WTC11 (cell line): ENCODE measurements around the gene CAMK2D. TPM values are rescaled to one million over a fixed set of nuclear protein-coding genes. Genes with fewer than 3 reads are reported as not detected.

Experiments used
- ATAC-seq: fragments of 200-7000 bp; cut with Tn5 transposase; 2 replicates; pipeline ENCODE4 v1.10.0; 2021; ENCODE audit warnings: mild to moderate bottlenecking, moderate library complexity
- CTCF ChIA-PET: fragments of 300-600 bp; sonication (Branson Sonifier 250); formaldehyde crosslinking; loops from one replicate; lab custom pipeline; 2021; ENCODE audit warnings: antibody characterized with exemption; lab: Charles Lee
- POLR2A ChIA-PET: fragments of 350-600 bp; sonication (Branson Sonifier 250); formaldehyde crosslinking; loops from one replicate; lab custom pipeline; 2021; ENCODE audit warnings: antibody characterized with exemption; lab: Charles Lee
- DNase-seq: peaks from one replicate; pipeline ENCODE4 v3.0.0; 2021; ENCODE audit warnings: low spot score
- H3K27ac Mint-ChIP-seq: 2 replicates; pipeline ENCODE4 v1.8.0; 2021; ENCODE audit warnings: mixed read lengths
- H3K27me3 Mint-ChIP-seq: 2 replicates; pipeline ENCODE4 v1.8.0; 2021; ENCODE audit warnings: low read depth, mild to moderate bottlenecking, moderate library complexity, mixed read lengths
- H3K36me3 Mint-ChIP-seq: 2 replicates; pipeline ENCODE4 v1.8.0; 2021; ENCODE audit warnings: mixed read lengths
- H3K4me1 Mint-ChIP-seq: 2 replicates; pipeline ENCODE4 v1.8.0; 2022; ENCODE audit warnings: mixed read lengths
- H3K4me3 Mint-ChIP-seq: 2 replicates; pipeline ENCODE4 v1.8.0; 2021; ENCODE audit warnings: mild to moderate bottlenecking, moderate library complexity, mixed read lengths
- H3K9me3 Mint-ChIP-seq: 2 replicates; pipeline ENCODE4 v1.8.0; 2021; ENCODE audit warnings: mixed read lengths
- EMX1 ChIP-seq: fragments of 250-450 bp; sonication (Bioruptor Pico); IDR thresholded peaks from 2 replicates; pipeline ENCODE4 v1.8.0; 2021; ENCODE audit warnings: mild to moderate bottlenecking
- ETV6 ChIP-seq: sonication (generic); formaldehyde crosslinking; IDR thresholded peaks from 2 replicates; pipeline ENCODE4 v1.8.1; 2022; ENCODE audit warnings: mild to moderate bottlenecking, missing genetic modification reagents
- FOXP1 ChIP-seq: sonication (generic); formaldehyde crosslinking; IDR thresholded peaks from 2 replicates; pipeline ENCODE4 v1.8.0; 2022; ENCODE audit warnings: missing genetic modification reagents, mild to moderate bottlenecking, moderate library complexity, borderline replicate concordance
- JAZF1 ChIP-seq: fragments of 250-450 bp; sonication (Bioruptor Pico); IDR thresholded peaks from 2 replicates; pipeline ENCODE4 v1.9.0; 2021; ENCODE audit warnings: moderate library complexity, mild to moderate bottlenecking, inconsistent platforms
- MXD4 ChIP-seq: fragments of 250-450 bp; sonication (Bioruptor Pico); IDR thresholded peaks from 2 replicates; pipeline ENCODE4 v1.8.0; 2021; ENCODE audit warnings: mild to moderate bottlenecking, moderate library complexity, borderline replicate concordance
- MYBL2 ChIP-seq: sonication (generic); formaldehyde crosslinking; IDR thresholded peaks from 2 replicates; pipeline ENCODE4 v1.8.1; 2023; ENCODE audit warnings: mild to moderate bottlenecking, moderate library complexity, missing genetic modification reagents
- NR2C2 ChIP-seq: sonication (generic); formaldehyde crosslinking; IDR thresholded peaks from 2 replicates; pipeline ENCODE4 v1.8.0; 2022; ENCODE audit warnings: mild to moderate bottlenecking, missing genetic modification reagents
- NR3C1 ChIP-seq: sonication (generic); formaldehyde crosslinking; conservative IDR thresholded peaks from 2 replicates; pipeline ENCODE4 v1.8.1; 2023; ENCODE audit warnings: low read depth, mild to moderate bottlenecking, missing genetic modification reagents
- TP53 ChIP-seq: sonication (generic); formaldehyde crosslinking; IDR thresholded peaks from 2 replicates; pipeline ENCODE4 v1.8.1; 2023; ENCODE audit warnings: mild to moderate bottlenecking, missing genetic modification reagents
- ZNF263 ChIP-seq: sonication (generic); formaldehyde crosslinking; IDR thresholded peaks from 2 replicates; pipeline ENCODE4 v1.8.1; 2022; ENCODE audit warnings: low read depth, mild to moderate bottlenecking, moderate library complexity, missing genetic modification reagents
- ZNF416 ChIP-seq: fragments of 250-450 bp; sonication (Bioruptor Pico); IDR thresholded peaks from 2 replicates; pipeline ENCODE4 v1.9.0; 2021; ENCODE audit warnings: mild to moderate bottlenecking, inconsistent platforms
- total RNA-seq: library from RNA; stranded (reverse); gene quantifications from 3 replicates; pipeline ENCODE4 v1.2.3, GENCODE V29; 2021
- TF ChIP-seq, protein P1 (sequence below): sonication (generic); formaldehyde crosslinking; IDR thresholded peaks from 2 replicates; pipeline ENCODE4 v1.8.1; 2023; ENCODE audit warnings: mild to moderate bottlenecking, missing genetic modification reagents, moderate library complexity
- TF ChIP-seq, protein P2 (sequence below): sonication (generic); formaldehyde crosslinking; conservative IDR thresholded peaks from 2 replicates; pipeline ENCODE4 v1.8.1; 2022; ENCODE audit warnings: mild to moderate bottlenecking, missing genetic modification reagents
- TF ChIP-seq, protein P3 (sequence below): fragments of 250-450 bp; sonication (Bioruptor Pico); IDR thresholded peaks from 2 replicates; pipeline ENCODE4 v2.1.2; 2022; ENCODE audit warnings: mild to moderate bottlenecking, moderate library complexity
- TF ChIP-seq, protein P4 (sequence below): fragments of 250-450 bp; sonication (Bioruptor Pico); IDR thresholded peaks from 2 replicates; pipeline ENCODE4 v1.9.0; 2021; ENCODE audit warnings: mild to moderate bottlenecking, borderline replicate concordance
- TF ChIP-seq, protein P5 (sequence below): sonication (generic); formaldehyde crosslinking; IDR thresholded peaks from 2 replicates; pipeline ENCODE4 v1.8.0; 2023; ENCODE audit warnings: missing genetic modification reagents
- TF ChIP-seq, protein P6 (sequence below): sonication (generic); formaldehyde crosslinking; IDR thresholded peaks from 2 replicates; pipeline ENCODE4 v1.8.0; 2022; ENCODE audit warnings: mild to moderate bottlenecking, missing genetic modification reagents
- TF ChIP-seq, protein P7 (sequence below): sonication (generic); formaldehyde crosslinking; IDR thresholded peaks from 2 replicates; pipeline ENCODE4 v1.8.1; 2022; ENCODE audit warnings: low read depth, mild to moderate bottlenecking, moderate library complexity, missing genetic modification reagents, borderline replicate concordance
- TF ChIP-seq, protein P8 (sequence below): sonication (generic); formaldehyde crosslinking; IDR thresholded peaks from 2 replicates; pipeline ENCODE4 v1.8.1; 2023; ENCODE audit warnings: mild to moderate bottlenecking, moderate library complexity, missing genetic modification reagents

The CAMK2D gene
- total RNA-seq, 1 experiment from 2014 or later = 16.5 TPM

DNA sequence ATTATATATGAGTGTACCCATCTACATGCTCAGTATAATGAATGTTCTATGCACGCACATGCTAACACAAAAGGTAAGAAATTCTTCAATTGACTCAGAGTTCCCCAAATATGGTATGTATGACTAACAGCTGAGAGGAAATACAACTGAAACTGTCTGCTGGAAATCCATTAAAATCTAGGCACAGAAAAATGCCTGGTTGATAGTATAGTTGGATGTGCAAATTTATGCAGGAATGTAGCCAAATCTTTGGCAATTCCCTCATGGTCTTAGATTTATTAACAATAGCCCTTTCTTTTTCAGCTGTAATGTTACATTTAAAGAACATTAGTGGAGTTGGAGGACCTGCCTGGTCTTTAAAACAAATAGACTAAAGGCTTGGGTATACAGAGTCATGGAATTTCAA is 5.5 kb downstream of the CAMK2D start (continued):
- TF ChIP-seq, protein P1, sequence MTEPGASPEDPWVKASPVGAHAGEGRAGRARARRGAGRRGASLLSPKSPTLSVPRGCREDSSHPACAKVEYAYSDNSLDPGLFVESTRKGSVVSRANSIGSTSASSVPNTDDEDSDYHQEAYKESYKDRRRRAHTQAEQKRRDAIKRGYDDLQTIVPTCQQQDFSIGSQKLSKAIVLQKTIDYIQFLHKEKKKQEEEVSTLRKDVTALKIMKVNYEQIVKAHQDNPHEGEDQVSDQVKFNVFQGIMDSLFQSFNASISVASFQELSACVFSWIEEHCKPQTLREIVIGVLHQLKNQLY (CRISPR knock-in tag) = no peak
- no peak for TF ChIP-seq NR3C1 (CRISPR knock-in tag)
- no peak for TF ChIP-seq TP53 (CRISPR knock-in tag)
- no peak for TF ChIP-seq ZNF416 (CRISPR knock-in tag)
- TF ChIP-seq, protein P2, sequence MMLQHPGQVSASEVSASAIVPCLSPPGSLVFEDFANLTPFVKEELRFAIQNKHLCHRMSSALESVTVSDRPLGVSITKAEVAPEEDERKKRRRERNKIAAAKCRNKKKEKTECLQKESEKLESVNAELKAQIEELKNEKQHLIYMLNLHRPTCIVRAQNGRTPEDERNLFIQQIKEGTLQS (CRISPR knock-in tag) = no peak
- TF ChIP-seq ZNF263 (CRISPR knock-in tag) = no peak
- TF ChIP-seq, protein P3, sequence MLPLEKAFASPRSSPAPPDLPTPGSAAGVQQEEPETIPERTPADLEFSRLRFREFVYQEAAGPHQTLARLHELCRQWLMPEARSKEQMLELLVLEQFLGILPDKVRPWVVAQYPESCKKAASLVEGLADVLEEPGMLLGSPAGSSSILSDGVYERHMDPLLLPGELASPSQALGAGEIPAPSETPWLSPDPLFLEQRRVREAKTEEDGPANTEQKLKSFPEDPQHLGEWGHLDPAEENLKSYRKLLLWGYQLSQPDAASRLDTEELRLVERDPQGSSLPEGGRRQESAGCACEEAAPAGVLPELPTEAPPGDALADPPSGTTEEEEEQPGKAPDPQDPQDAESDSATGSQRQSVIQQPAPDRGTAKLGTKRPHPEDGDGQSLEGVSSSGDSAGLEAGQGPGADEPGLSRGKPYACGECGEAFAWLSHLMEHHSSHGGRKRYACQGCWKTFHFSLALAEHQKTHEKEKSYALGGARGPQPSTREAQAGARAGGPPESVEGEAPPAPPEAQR (CRISPR knock-in tag) = no peak
- no peak for TF ChIP-seq MYBL2 (CRISPR knock-in tag)
- TF ChIP-seq JAZF1 = no peak
- TF ChIP-seq, protein P4, sequence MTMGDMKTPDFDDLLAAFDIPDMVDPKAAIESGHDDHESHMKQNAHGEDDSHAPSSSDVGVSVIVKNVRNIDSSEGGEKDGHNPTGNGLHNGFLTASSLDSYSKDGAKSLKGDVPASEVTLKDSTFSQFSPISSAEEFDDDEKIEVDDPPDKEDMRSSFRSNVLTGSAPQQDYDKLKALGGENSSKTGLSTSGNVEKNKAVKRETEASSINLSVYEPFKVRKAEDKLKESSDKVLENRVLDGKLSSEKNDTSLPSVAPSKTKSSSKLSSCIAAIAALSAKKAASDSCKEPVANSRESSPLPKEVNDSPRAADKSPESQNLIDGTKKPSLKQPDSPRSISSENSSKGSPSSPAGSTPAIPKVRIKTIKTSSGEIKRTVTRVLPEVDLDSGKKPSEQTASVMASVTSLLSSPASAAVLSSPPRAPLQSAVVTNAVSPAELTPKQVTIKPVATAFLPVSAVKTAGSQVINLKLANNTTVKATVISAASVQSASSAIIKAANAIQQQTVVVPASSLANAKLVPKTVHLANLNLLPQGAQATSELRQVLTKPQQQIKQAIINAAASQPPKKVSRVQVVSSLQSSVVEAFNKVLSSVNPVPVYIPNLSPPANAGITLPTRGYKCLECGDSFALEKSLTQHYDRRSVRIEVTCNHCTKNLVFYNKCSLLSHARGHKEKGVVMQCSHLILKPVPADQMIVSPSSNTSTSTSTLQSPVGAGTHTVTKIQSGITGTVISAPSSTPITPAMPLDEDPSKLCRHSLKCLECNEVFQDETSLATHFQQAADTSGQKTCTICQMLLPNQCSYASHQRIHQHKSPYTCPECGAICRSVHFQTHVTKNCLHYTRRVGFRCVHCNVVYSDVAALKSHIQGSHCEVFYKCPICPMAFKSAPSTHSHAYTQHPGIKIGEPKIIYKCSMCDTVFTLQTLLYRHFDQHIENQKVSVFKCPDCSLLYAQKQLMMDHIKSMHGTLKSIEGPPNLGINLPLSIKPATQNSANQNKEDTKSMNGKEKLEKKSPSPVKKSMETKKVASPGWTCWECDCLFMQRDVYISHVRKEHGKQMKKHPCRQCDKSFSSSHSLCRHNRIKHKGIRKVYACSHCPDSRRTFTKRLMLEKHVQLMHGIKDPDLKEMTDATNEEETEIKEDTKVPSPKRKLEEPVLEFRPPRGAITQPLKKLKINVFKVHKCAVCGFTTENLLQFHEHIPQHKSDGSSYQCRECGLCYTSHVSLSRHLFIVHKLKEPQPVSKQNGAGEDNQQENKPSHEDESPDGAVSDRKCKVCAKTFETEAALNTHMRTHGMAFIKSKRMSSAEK = no peak

DNA sequence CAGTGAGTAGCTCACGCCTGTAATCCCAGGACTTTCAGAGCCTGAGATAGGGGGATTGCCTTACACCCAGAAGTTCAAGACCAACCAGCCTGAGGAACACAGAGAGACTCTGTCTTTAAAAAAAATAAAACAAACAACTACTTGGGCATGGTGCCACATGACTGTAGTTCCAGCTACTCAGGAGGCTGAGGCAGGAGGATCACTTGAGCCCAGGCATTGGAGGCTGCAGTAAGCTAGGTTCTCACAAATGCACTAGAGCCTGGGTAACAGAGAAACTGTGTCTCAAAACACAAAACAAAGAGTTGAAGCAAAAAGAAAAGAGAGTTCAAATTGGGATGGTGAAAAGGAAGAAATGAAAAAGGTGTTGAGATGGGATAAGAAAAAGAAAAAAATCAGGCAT is 10.8 kb downstream of the CAMK2D start:
- ChIA-PET CTCF (interaction anchor here (1.2 kb wide), 1 partner anchor 10 kb away, joined by 3 read pairs; no protein-coding TSS in a partner anchor), POLR2A (no interaction called here)
- no peaks in the 10 kb centered on the region for H3K27me3 Mint-ChIP-seq
- H3K36me3 Mint-ChIP-seq = peaks cover 2% of the 10 kb centered on the region; the same call in 1 of the 2 replicates
- H3K4me1 Mint-ChIP-seq = peaks cover 15% of the 10 kb centered on the region
- H3K9me3 Mint-ChIP-seq = no peaks in the 10 kb centered on the region
- no peak overlapping the region for H3K4me3 Mint-ChIP-seq
- DNase-seq = no peak
- TF ChIP-seq, protein P5, sequence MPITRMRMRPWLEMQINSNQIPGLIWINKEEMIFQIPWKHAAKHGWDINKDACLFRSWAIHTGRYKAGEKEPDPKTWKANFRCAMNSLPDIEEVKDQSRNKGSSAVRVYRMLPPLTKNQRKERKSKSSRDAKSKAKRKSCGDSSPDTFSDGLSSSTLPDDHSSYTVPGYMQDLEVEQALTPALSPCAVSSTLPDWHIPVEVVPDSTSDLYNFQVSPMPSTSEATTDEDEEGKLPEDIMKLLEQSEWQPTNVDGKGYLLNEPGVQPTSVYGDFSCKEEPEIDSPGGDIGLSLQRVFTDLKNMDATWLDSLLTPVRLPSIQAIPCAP (CRISPR knock-in tag) = no peak
- TF ChIP-seq, protein P6, sequence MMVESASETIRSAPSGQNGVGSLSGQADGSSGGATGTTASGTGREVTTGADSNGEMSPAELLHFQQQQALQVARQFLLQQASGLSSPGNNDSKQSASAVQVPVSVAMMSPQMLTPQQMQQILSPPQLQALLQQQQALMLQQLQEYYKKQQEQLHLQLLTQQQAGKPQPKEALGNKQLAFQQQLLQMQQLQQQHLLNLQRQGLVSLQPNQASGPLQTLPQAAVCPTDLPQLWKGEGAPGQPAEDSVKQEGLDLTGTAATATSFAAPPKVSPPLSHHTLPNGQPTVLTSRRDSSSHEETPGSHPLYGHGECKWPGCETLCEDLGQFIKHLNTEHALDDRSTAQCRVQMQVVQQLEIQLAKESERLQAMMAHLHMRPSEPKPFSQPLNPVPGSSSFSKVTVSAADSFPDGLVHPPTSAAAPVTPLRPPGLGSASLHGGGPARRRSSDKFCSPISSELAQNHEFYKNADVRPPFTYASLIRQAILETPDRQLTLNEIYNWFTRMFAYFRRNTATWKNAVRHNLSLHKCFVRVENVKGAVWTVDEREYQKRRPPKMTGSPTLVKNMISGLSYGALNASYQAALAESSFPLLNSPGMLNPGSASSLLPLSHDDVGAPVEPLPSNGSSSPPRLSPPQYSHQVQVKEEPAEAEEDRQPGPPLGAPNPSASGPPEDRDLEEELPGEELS (CRISPR knock-in tag) = no peak
- no peak overlapping the region; the same call in 1 of the 2 replicates for H3K27ac Mint-ChIP-seq
- no peak for ATAC-seq

DNA sequence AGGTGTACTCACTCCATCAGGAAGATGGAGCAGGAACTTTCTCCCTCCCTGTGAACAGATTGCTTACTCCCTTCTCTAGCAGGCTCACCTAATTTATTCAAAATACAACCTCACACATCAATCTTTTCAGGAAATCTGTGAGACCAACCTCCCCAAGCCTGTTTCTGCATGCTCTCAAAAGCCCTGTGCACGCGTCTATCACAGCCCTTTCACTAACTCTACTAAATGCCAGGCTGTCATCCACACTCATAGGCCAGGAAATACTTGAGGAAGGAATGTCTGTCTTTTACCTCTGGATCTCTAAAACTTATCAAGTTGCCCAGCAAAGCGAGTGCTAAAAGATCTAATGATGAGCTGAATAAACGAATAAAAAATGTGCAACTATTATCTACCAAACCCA is 11.2 kb downstream of the CAMK2D start:
- Mint-ChIP-seq H3K27ac (no peak overlapping the region), H3K4me1 (peaks cover 11% of the 10 kb centered on the region), H3K4me3 (no peak overlapping the region), H3K36me3 (peaks cover 2% of the 10 kb centered on the region; the same call in 1 of the 2 replicates), H3K9me3 (no peaks in the 10 kb centered on the region), H3K27me3 (no peaks in the 10 kb centered on the region)
- no peak for TF ChIP-seq ETV6
- TF ChIP-seq EMX1 (CRISPR knock-in tag) = no peak
- TF ChIP-seq, protein P7, sequence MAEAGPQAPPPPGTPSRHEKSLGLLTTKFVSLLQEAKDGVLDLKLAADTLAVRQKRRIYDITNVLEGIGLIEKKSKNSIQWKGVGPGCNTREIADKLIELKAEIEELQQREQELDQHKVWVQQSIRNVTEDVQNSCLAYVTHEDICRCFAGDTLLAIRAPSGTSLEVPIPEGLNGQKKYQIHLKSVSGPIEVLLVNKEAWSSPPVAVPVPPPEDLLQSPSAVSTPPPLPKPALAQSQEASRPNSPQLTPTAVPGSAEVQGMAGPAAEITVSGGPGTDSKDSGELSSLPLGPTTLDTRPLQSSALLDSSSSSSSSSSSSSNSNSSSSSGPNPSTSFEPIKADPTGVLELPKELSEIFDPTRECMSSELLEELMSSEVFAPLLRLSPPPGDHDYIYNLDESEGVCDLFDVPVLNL = no peak
- TF ChIP-seq MXD4 (CRISPR knock-in tag) = no peak
- TF ChIP-seq, protein P8, sequence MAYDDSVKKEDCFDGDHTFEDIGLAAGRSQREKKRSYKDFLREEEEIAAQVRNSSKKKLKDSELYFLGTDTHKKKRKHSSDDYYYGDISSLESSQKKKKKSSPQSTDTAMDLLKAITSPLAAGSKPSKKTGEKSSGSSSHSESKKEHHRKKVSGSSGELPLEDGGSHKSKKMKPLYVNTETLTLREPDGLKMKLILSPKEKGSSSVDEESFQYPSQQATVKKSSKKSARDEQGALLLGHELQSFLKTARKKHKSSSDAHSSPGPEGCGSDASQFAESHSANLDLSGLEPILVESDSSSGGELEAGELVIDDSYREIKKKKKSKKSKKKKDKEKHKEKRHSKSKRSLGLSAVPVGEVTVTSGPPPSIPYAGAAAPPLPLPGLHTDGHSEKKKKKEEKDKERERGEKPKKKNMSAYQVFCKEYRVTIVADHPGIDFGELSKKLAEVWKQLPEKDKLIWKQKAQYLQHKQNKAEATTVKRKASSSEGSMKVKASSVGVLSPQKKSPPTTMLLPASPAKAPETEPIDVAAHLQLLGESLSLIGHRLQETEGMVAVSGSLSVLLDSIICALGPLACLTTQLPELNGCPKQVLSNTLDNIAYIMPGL = no peak
- TF ChIP-seq, protein P3 (CRISPR knock-in tag) = no peak
- TF ChIP-seq FOXP1 (CRISPR knock-in tag) = no peak
- no peak for TF ChIP-seq NR2C2 (CRISPR knock-in tag)
- POLR2A ChIA-PET = no interaction called here
- no peak for ATAC-seq
- no peak for DNase-seq
- CTCF ChIA-PET = interaction anchor here (1.2 kb wide), 1 partner anchor 11 kb away, joined by 3 read pairs; no protein-coding TSS in a partner anchor
